Skeletal muscle tissue (tissue), 4 donors: ENCODE results near the gene AMMECR1. TPM values are rescaled to one million over a fixed set of nuclear protein-coding genes. Genes with fewer than 3 reads are reported as not detected.

Experiments used
- H3K27ac ChIP-seq: one replicate; pipeline ENCODE4 v1.7.0; 2013; ENCODE audit warnings: mild to moderate bottlenecking, low read depth, low read length, inconsistent platforms
- H3K27me3 ChIP-seq, 3 donors: one replicate each; pipeline ENCODE4 v1.7.0; 2013; ENCODE audit warnings: low read length in 3 of 3; ENCODE audit not compliant: control insufficient read depth in 3 of 3, insufficient read depth in 3 of 3
- H3K36me3 ChIP-seq, 3 donors: one replicate each; pipeline ENCODE4 v1.7.0; 2013; ENCODE audit warnings: low read length in 3 of 3; ENCODE audit not compliant: control insufficient read depth in 3 of 3, insufficient read depth in 3 of 3
- H3K4me1 ChIP-seq, 3 donors: one replicate each; pipeline ENCODE4 v1.7.0; 2013; ENCODE audit warnings: low read length in 3 of 3, mild to moderate bottlenecking in 3 of 3; ENCODE audit not compliant: control insufficient read depth in 3 of 3, insufficient read depth in 3 of 3
- H3K4me3 ChIP-seq, 3 donors: one replicate each; pipeline ENCODE4 v1.7.0; 2013; ENCODE audit warnings: low read length in 3 of 3
- H3K9ac ChIP-seq, 3 donors: one replicate each; pipeline ENCODE4 v1.7.0; 2013; ENCODE audit warnings: low read length in 3 of 3, mild to moderate bottlenecking in 3 of 3, moderate library complexity in 2 of 3, low read depth in 1 of 3
- H3K9me3 ChIP-seq, 3 donors: one replicate each; pipeline ENCODE4 v1.7.0; 2013; ENCODE audit warnings: low read length in 3 of 3; ENCODE audit not compliant: control insufficient read depth in 3 of 3
- total RNA-seq: library from RNA; depleted of rRNA; stranded (reverse); fragments of >200 nt; gene quantifications from one replicate; pipeline ENCODE4 v1.2.3, GENCODE V29; 2014
- donor health status: Osteomylitis.

Gene AMMECR1
- total RNA-seq, 1 donor from 2014 or later = 4.7 TPM

DNA sequence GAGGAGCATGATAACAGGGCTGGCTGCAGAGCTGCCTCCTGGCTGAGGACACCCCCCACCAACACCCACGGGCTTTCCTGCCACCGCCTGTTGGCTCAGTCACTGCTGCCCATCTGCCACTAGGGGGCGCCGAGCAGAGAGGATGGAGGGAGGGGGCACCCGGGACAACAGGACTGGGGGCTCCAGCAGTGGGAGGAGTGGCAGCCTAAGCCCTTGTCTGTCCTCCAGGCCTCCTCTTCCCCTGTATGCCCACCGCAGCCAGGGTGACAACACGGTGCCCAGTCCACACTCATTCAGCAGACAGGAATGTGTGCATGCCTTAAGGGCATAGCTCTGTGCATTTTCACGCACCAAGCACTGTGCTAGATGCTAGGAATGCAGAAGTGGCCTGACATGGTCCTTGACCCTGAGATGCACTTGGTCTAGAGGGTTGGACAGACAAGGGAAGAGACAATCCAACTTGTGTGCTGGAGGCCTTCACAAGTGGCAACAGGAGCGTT, 149.9 kb downstream of the AMMECR1 start:
- Histone ChIP-seq H3K4me1 (no peaks in the 10 kb centered on the region), H3K36me3 (peaks cover 0 to 6% (median 2%) of the 10 kb centered on the region in 3 donors), H3K4me3 (no peak overlapping the region), H3K27me3 (no peaks in the 10 kb centered on the region), H3K9ac (no peak overlapping the region), H3K9me3 (no peaks in the 10 kb centered on the region), H3K27ac (no peak overlapping the region)

DNA sequence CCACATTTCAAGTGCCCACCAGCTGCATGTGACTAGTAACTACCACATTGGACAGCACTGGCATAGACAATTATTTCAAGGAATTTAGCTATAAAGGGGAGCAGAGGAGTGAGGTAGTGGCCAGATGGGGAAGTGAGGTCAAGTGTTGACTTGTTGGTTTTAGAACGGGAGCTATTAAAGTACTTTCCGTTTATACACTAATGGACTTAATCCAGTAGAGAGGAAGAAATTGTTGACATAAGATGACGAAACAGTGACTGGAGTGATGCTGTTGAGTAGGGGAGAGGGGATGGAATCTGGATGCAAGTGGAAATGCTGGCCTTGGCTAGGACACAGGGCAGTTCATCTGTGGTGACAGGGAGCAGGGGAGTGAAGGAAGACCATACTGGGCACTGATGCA, 154.4 kb downstream of the AMMECR1 start:
- Histone ChIP-seq H3K9me3 (no peaks in the 10 kb centered on the region), H3K4me3 (no peak overlapping the region), H3K9ac (no peak overlapping the region), H3K27ac (no peak overlapping the region), H3K36me3 (no peaks in the 10 kb centered on the region), H3K27me3 (no peaks in the 10 kb centered on the region), H3K4me1 (peaks cover 0 to 11% (median 10%) of the 10 kb centered on the region in 3 donors)

DNA sequence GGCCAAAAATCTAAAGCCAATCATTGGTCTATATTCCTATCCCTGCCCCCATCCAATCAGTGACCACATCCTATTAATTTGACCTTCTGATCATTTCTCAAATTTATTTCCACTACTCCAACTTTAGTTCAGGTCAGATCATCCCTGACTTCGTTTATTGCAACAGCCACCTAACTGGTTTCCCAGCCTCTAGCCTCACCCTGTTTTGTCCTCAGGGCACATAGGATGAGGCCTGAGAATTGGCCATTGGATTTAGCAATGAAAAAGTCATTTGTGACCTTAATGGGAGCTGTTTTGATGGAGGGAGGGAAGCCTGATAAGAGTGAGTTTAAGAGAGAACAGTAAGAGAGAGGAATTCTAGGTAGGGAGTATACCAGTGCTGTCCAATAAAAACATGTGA, 155.0 kb downstream of the AMMECR1 start:
- Histone ChIP-seq H3K9ac (no peak overlapping the region), H3K9me3 (no peaks in the 10 kb centered on the region)

DNA sequence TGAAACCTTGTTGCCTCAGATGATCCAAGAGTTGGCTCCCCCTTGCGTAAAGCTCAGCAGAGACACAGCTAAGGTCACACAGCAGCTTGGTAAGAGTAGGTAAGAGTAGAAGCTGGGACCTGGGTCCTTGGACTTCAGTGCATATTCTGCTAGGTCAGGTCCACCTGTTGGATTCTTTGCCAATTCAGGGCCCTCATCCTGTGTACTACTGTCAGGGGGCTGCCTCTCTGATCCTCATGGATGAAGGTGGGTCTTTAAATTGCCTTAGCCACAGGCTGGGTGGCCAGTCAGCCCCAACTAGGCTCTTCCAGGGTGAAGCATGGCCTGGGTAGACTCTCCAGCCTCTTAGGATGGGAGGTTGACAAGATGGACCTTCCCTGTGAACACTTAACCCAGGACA, 155.8 kb downstream of the AMMECR1 start:
- Histone ChIP-seq H3K9ac (no peak overlapping the region), H3K27ac (no peak overlapping the region), H3K9me3 (no peaks in the 10 kb centered on the region), H3K36me3 (no peaks in the 10 kb centered on the region), H3K4me1 (peaks cover 0 to 11% (median 10%) of the 10 kb centered on the region in 3 donors), H3K4me3 (no peak overlapping the region), H3K27me3 (no peaks in the 10 kb centered on the region)

More for the DNA sequence above, 155.0 kb downstream of the AMMECR1 start:
- H3K4me3 ChIP-seq = no peak overlapping the region
- H3K27ac ChIP-seq = no peak overlapping the region
- no peaks in the 10 kb centered on the region for H3K36me3 ChIP-seq
- H3K4me1 ChIP-seq = peaks cover 0 to 11% (median 10%) of the 10 kb centered on the region in 3 donors
- H3K27me3 ChIP-seq = no peaks in the 10 kb centered on the region

DNA sequence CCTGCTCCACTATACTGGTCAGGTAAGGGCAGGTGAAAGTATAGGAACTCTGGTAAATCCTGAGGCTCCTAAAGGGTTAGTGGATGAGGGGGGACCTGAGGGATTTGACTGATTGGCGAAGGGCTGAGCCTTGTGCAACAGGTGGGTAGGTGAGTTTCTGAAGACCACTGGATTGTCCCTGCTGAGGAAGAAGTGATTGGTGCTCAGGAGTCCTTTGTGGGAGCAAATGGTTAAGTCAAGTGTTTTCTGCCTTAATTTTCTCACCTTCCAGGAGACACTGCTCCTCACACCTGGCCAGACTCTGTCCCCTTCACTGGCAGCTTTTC, 156.6 kb downstream of the AMMECR1 start:
- Histone ChIP-seq H3K9ac (no peak overlapping the region), H3K4me1 (peaks cover 0 to 11% (median 10%) of the 10 kb centered on the region in 3 donors), H3K9me3 (no peaks in the 10 kb centered on the region), H3K36me3 (no peaks in the 10 kb centered on the region), H3K27me3 (no peaks in the 10 kb centered on the region), H3K4me3 (no peak overlapping the region), H3K27ac (no peak overlapping the region)

DNA sequence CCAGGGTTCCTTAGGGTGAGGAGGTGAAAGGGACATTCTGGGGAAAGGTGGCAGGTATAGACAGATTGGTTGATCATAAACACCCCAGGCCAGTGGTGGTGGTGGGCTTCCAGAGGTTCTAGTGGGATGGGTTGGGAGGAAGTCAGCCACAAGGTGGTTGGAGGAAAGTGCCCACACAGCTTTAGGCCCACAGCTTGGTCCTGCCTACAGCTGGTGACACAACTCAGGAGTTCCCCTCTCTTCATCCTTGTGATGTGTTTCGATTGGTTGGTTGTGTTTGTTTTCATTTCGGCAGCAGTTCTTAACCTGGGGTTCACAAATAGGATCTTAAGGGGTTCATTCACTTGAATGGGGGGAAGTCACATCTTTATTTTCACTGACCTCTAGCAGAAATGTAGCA, 158.0 kb downstream of the AMMECR1 start:
- Histone ChIP-seq H3K4me1 (peaks cover 0 to 11% (median 10%) of the 10 kb centered on the region in 3 donors), H3K4me3 (no peak overlapping the region), H3K36me3 (no peaks in the 10 kb centered on the region), H3K27me3 (no peaks in the 10 kb centered on the region), H3K27ac (no peak overlapping the region), H3K9me3 (no peaks in the 10 kb centered on the region), H3K9ac (no peak overlapping the region)

DNA sequence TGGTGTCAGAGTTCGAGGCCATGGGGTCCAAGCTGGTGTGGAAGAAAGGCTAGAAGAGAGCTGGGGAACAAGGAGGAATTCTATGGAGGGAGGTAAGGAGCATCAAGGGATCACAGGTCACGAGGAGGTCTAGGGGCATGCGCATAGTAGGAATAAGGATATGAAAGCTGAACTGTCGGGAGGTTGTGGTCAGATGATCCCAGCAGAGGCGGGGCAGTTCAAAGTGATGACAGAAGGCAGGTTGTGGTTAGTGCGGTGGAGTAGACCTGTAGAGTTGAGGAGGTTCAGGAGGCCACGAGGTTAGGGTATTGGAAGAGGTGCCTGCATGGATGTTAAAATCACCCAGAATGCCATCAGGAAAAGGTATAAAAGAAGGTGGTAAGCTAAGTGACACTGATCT, 158.7 kb downstream of the AMMECR1 start:
- H3K9ac ChIP-seq = no peak overlapping the region
- H3K27ac ChIP-seq = no peak overlapping the region
- H3K36me3 ChIP-seq = no peaks in the 10 kb centered on the region
- H3K9me3 ChIP-seq = no peaks in the 10 kb centered on the region
- no peaks in the 10 kb centered on the region for H3K27me3 ChIP-seq
- H3K4me1 ChIP-seq = peaks cover 0 to 11% (median 10%) of the 10 kb centered on the region in 3 donors
- H3K4me3 ChIP-seq = no peak overlapping the region

DNA sequence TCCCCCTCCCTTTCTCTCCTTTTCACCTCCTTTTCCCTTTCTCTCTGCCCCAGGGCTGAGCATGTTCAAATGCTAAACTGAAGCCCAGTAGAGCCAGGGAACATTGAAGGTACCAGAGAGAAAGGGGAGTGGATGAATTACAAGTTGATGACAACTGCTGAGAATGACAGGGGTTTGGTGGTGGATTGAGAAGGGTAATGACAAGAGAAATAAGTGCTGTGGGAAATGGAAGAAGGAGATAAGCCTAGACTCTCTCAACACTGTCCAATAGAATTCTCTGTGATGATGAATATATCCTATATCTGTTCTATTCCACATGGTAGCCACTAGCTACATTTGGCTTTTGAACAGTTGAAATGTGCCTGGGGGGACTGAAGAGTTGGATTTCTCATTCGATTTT, 160.4 kb downstream of the AMMECR1 start:
- Histone ChIP-seq H3K27ac (no peak overlapping the region), H3K4me3 (no peak overlapping the region), H3K9ac (no peak overlapping the region), H3K9me3 (no peaks in the 10 kb centered on the region), H3K27me3 (no peaks in the 10 kb centered on the region), H3K36me3 (no peaks in the 10 kb centered on the region), H3K4me1 (peaks cover 0 to 11% (median 10%) of the 10 kb centered on the region in 3 donors)

DNA sequence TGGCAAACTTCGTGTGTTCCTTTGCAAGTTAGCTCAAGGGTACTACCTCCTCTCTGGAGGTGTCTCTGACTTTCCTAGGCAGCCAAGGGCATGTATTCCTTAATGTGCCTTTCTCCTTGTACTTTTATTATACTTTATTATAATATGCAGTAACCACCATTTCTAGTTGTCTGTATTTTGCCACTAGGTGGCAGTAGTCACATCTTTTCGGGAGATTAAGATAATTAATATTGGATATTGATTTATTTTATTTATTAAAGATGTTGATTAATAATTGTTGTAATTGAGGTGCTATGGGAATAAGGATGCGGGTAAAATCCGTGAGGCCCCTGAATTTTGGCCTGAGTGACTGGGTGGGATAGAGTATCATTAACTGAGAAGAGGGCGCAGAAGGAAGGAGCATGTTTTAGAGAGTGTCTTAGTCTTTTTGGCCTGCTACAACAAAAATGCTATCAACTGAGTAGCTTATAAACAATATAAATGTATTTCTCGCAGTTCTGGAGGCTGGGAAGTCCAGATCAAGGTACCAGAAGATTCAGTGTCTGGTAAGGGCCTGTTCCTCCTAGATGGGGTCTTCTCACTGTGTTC, 161.6 kb downstream of the AMMECR1 start:
- Histone ChIP-seq H3K4me1 (peaks cover 0 to 11% (median 7%) of the 10 kb centered on the region in 3 donors), H3K9ac (no peak overlapping the region), H3K27ac (no peak overlapping the region), H3K9me3 (no peaks in the 10 kb centered on the region), H3K27me3 (no peaks in the 10 kb centered on the region), H3K4me3 (no peak overlapping the region), H3K36me3 (no peaks in the 10 kb centered on the region)

DNA sequence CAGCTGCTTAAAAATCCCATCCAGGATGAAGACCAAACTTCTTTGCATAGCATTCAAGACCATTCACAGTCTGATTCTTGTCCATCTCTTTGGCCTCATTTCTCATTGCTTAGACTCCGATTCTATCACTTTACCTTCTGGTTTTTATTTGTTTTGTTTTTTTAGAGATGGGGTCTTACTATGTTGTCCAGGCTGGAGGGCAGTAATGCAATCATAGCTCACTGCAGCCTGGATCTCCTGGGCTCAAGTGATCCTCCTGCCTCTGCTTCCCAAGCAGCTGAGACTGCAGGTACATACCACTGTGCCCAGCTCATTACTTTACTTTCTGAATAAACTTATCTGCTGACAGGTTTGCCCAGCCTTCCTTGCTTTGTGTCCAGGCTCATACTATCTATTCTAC, 162.1 kb downstream of the AMMECR1 start:
- H3K27me3 ChIP-seq = no peaks in the 10 kb centered on the region
- H3K36me3 ChIP-seq = no peaks in the 10 kb centered on the region
- peaks cover 0 to 6% (median 2%) of the 10 kb centered on the region in 3 donors for H3K4me1 ChIP-seq
- H3K9ac ChIP-seq = no peak overlapping the region
- no peak overlapping the region for H3K4me3 ChIP-seq
- H3K9me3 ChIP-seq = no peaks in the 10 kb centered on the region
- no peak overlapping the region for H3K27ac ChIP-seq
